ENCODE results near the gene CEP112. TPM values are rescaled to one million over a fixed set of nuclear protein-coding genes. Genes with fewer than 3 reads are reported as not detected.

CEP112 gene
- total and polyA plus RNA-seq, 2 experiments from 2014 or later = 4.0 to 4.3 TPM

DNA sequence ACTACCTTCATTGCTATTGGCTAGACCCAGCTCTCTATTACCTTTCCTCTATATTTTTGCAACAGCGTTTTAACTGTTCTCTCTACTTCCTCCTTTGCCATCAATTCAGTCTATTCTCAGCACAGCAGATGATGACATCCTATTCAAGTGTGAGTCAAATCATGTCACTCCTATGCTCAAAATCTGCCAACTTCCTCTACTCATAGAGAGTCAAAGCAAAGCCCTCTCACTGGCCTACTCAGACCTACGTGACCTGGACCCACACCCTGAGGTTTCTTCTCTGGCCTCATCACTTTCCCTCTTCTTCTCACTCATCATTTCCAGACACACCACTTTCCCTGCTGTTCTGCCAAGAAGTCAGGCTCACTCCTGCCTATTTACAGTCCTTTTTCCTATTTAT, 341.4 kb downstream of the CEP112 start:
- no peak overlapping the region for H3K4me2 ChIP-seq
- no peak overlapping the region for H3K4me3 ChIP-seq
- no peaks in the 10 kb centered on the region for H4K20me1 ChIP-seq (replicated peaks; ENCODE audit: insufficient read depth)
- peaks cover 4% of the 10 kb centered on the region; the same call in 2 of the 3 replicates for H3K4me1 Mint-ChIP-seq
- no peaks in the 10 kb centered on the region for H3K79me2 ChIP-seq (replicated peaks; ENCODE audit: insufficient read depth)
- H3K27ac ChIP-seq (ENCODE audit: low read depth) = no peak overlapping the region
- no peak overlapping the region for H2AFZ ChIP-seq
- H3K27ac Mint-ChIP-seq = no peak overlapping the region
- no peaks in the 10 kb centered on the region; the same call in 2 of the 3 replicates for H3K9me3 Mint-ChIP-seq
- H3K4me3 Mint-ChIP-seq = no peak overlapping the region
- no peaks in the 10 kb centered on the region for H3K36me3 ChIP-seq (ENCODE audit: insufficient read depth)
- H3F3A ChIP-seq (replicated peaks; ENCODE audit: low read depth) = no peaks in the 10 kb centered on the region
- H3K27me3 Mint-ChIP-seq (ENCODE audit: insufficient read depth, low read depth, poor library complexity) = no peaks in the 10 kb centered on the region
- ATAC-seq = no peak
- peaks cover 4% of the 10 kb centered on the region; the same call in 1 of the 2 replicates for H3K9me2 ChIP-seq (ENCODE audit: insufficient read depth)
- no peak for DNase-seq (ENCODE audit: low spot score)
- H3K4me1 ChIP-seq (ENCODE audit: insufficient read depth) = no peaks in the 10 kb centered on the region
- TF ChIP-seq ZNF114 (CRISPR knock-in tag; IDR thresholded peaks at IDR 0.05) = no peak
- TF ChIP-seq, protein P1, sequence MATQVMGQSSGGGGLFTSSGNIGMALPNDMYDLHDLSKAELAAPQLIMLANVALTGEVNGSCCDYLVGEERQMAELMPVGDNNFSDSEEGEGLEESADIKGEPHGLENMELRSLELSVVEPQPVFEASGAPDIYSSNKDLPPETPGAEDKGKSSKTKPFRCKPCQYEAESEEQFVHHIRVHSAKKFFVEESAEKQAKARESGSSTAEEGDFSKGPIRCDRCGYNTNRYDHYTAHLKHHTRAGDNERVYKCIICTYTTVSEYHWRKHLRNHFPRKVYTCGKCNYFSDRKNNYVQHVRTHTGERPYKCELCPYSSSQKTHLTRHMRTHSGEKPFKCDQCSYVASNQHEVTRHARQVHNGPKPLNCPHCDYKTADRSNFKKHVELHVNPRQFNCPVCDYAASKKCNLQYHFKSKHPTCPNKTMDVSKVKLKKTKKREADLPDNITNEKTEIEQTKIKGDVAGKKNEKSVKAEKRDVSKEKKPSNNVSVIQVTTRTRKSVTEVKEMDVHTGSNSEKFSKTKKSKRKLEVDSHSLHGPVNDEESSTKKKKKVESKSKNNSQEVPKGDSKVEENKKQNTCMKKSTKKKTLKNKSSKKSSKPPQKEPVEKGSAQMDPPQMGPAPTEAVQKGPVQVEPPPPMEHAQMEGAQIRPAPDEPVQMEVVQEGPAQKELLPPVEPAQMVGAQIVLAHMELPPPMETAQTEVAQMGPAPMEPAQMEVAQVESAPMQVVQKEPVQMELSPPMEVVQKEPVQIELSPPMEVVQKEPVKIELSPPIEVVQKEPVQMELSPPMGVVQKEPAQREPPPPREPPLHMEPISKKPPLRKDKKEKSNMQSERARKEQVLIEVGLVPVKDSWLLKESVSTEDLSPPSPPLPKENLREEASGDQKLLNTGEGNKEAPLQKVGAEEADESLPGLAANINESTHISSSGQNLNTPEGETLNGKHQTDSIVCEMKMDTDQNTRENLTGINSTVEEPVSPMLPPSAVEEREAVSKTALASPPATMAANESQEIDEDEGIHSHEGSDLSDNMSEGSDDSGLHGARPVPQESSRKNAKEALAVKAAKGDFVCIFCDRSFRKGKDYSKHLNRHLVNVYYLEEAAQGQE (IDR thresholded peaks at IDR 0.05; ENCODE audit: unreplicated experiment) = no peak
- no peak for TF ChIP-seq STAT1 (IDR thresholded peaks at IDR 0.05; ENCODE audit: unreplicated experiment)
- TF ChIP-seq ZNF331 (CRISPR knock-in tag; IDR thresholded peaks at IDR 0.05; ENCODE audit: low read depth) = no peak
- TF ChIP-seq, protein P2, sequence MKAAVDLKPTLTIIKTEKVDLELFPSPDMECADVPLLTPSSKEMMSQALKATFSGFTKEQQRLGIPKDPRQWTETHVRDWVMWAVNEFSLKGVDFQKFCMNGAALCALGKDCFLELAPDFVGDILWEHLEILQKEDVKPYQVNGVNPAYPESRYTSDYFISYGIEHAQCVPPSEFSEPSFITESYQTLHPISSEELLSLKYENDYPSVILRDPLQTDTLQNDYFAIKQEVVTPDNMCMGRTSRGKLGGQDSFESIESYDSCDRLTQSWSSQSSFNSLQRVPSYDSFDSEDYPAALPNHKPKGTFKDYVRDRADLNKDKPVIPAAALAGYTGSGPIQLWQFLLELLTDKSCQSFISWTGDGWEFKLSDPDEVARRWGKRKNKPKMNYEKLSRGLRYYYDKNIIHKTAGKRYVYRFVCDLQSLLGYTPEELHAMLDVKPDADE (IDR thresholded peaks at IDR 0.05) = no peak
- no peak for TF ChIP-seq EZH2 (IDR thresholded peaks at IDR 0.05; ENCODE audit: low read depth, unreplicated experiment)
- TF ChIP-seq EZH2phosphoT487 (IDR thresholded peaks at IDR 0.05; ENCODE audit: unreplicated experiment) = no peak
- TF ChIP-seq CREB1 (CRISPR knock-in tag; IDR thresholded peaks at IDR 0.05; ENCODE audit: low read depth) = no peak
- TF ChIP-seq NANOG (IDR thresholded peaks at IDR 0.05; ENCODE audit: borderline replicate concordance) = no peak
- TF ChIP-seq, protein P3, sequence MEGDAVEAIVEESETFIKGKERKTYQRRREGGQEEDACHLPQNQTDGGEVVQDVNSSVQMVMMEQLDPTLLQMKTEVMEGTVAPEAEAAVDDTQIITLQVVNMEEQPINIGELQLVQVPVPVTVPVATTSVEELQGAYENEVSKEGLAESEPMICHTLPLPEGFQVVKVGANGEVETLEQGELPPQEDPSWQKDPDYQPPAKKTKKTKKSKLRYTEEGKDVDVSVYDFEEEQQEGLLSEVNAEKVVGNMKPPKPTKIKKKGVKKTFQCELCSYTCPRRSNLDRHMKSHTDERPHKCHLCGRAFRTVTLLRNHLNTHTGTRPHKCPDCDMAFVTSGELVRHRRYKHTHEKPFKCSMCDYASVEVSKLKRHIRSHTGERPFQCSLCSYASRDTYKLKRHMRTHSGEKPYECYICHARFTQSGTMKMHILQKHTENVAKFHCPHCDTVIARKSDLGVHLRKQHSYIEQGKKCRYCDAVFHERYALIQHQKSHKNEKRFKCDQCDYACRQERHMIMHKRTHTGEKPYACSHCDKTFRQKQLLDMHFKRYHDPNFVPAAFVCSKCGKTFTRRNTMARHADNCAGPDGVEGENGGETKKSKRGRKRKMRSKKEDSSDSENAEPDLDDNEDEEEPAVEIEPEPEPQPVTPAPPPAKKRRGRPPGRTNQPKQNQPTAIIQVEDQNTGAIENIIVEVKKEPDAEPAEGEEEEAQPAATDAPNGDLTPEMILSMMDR (conservative IDR thresholded peaks at IDR 0.05; ENCODE audit: low read depth in 2 of 2) = no peak
- no peak for TF ChIP-seq JUNB (IDR thresholded peaks at IDR 0.05; ENCODE audit: unreplicated experiment)
- TF ChIP-seq, protein P4, sequence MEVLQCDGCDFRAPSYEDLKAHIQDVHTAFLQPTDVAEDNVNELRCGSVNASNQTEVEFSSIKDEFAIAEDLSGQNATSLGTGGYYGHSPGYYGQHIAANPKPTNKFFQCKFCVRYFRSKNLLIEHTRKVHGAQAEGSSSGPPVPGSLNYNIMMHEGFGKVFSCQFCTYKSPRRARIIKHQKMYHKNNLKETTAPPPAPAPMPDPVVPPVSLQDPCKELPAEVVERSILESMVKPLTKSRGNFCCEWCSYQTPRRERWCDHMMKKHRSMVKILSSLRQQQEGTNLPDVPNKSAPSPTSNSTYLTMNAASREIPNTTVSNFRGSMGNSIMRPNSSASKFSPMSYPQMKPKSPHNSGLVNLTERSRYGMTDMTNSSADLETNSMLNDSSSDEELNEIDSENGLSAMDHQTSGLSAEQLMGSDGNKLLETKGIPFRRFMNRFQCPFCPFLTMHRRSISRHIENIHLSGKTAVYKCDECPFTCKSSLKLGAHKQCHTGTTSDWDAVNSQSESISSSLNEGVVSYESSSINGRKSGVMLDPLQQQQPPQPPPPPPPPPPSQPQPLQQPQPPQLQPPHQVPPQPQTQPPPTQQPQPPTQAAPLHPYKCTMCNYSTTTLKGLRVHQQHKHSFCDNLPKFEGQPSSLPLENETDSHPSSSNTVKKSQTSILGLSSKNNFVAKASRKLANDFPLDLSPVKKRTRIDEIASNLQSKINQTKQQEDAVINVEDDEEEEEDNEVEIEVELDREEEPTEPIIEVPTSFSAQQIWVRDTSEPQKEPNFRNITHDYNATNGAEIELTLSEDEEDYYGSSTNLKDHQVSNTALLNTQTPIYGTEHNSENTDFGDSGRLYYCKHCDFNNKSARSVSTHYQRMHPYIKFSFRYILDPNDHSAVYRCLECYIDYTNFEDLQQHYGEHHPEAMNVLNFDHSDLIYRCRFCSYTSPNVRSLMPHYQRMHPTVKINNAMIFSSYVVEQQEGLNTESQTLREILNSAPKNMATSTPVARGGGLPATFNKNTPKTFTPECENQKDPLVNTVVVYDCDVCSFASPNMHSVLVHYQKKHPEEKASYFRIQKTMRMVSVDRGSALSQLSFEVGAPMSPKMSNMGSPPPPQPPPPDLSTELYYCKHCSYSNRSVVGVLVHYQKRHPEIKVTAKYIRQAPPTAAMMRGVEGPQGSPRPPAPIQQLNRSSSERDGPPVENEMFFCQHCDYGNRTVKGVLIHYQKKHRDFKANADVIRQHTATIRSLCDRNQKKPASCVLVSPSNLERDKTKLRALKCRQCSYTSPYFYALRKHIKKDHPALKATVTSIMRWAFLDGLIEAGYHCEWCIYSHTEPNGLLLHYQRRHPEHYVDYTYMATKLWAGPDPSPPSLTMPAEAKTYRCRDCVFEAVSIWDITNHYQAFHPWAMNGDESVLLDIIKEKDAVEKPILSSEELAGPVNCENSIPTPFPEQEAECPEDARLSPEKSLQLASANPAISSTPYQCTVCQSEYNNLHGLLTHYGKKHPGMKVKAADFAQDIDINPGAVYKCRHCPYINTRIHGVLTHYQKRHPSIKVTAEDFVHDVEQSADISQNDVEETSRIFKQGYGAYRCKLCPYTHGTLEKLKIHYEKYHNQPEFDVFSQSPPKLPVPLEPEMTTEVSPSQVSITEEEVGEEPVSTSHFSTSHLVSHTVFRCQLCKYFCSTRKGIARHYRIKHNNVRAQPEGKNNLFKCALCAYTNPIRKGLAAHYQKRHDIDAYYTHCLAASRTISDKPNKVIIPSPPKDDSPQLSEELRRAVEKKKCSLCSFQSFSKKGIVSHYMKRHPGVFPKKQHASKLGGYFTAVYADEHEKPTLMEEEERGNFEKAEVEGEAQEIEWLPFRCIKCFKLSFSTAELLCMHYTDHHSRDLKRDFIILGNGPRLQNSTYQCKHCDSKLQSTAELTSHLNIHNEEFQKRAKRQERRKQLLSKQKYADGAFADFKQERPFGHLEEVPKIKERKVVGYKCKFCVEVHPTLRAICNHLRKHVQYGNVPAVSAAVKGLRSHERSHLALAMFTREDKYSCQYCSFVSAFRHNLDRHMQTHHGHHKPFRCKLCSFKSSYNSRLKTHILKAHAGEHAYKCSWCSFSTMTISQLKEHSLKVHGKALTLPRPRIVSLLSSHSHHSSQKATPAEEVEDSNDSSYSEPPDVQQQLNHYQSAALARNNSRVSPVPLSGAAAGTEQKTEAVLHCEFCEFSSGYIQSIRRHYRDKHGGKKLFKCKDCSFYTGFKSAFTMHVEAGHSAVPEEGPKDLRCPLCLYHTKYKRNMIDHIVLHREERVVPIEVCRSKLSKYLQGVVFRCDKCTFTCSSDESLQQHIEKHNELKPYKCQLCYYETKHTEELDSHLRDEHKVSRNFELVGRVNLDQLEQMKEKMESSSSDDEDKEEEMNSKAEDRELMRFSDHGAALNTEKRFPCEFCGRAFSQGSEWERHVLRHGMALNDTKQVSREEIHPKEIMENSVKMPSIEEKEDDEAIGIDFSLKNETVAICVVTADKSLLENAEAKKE (CRISPR knock-in tag; IDR thresholded peaks at IDR 0.05) = no peak
- no peak for TF ChIP-seq POLR2AphosphoS5 (IDR thresholded peaks at IDR 0.05; ENCODE audit: low read depth)
- no peaks in the 10 kb centered on the region for H3K27me3 ChIP-seq (ENCODE audit: insufficient read depth)
- no peaks in the 10 kb centered on the region for H3K36me3 Mint-ChIP-seq (ENCODE audit: low read depth)
